ENCODE measurements around the gene KAZALD1. TPM values are rescaled to one million over a fixed set of nuclear protein-coding genes. Genes with fewer than 3 reads are reported as not detected.
A peak's percentile ranks its signal among the peaks of the same experiment; 100 is the strongest.

KAZALD1 gene
- polyA plus RNA-seq, 2 of the 4 experiments (the other 2 are of a cell fraction), result 4.3 to 4.5 TPM

DNA sequence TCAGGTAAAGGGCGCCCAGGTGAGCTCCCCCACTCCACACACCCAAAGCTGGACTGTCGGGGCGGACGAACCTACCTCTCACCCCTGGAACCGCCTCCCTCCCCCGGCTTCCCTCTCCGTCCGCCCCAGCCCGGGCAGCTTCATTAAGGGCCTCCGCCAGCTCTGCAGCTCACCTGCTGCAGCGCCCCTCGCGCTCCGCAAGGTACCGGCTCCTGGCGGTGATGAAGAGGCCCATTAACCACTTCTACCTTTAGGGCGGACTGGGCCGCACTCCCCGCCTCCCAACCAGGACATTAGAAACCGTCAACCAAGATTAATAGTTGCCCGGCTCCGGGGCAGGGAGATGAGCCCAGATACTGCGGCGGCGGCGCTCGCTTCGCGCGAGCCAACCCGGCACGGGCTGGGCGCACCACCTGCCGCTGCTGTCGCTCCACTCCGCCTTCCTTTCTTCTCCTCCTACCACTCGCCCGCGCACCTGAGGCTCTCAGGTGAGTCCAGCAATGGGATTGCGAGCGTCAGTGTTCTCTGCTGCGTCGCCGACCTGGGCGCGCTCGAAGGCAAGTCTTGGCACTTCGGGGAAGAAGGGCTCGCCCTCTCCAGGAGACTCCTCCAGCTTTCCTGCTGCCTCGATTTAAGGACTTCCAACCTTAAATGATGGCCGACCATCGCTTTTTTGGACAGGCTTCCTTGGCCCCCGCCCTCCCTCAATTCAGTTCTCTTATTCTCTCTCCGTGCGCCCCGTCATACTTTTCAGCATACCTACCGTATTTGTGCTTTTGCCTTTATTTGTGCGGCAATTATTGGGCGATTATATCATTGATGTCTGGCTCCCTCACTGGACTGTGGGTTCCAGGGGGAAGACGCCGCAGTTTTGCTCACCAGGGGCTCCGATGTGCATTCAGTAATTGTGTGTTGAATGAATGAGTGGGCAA lies 13.6 kb upstream of the KAZALD1 start:
- no peak for FAIRE-seq
- H3K9me3 ChIP-seq, result no peaks in the 10 kb centered on the region
- H3K27ac ChIP-seq, result no peak overlapping the region
- ChIA-PET CTCF (interaction anchor here (0.5 to 65.1 kb wide), 4 partner anchors 5 to 528 kb away, joined by 3 to 2364 read pairs (median 1184); partner anchors contain the start of genes KAZALD1, LZTS2, PDZD7 and SFXN3), POLR2A (no interaction called here)
- no peak for DNase-seq (ENCODE audit: low read depth in 1 of 2, low spot score in 1 of 2)
- H3K4me3 ChIP-seq, result no peak overlapping the region
- no peak overlapping the region for H3K4me2 ChIP-seq
- ATAC-seq, result no peak
- WGBS (ENCODE audit: missing lambda C conversion rate), result 91% methylated on average over 61 of the region's 62 CpGs
- TF ChIP-seq, protein P1, sequence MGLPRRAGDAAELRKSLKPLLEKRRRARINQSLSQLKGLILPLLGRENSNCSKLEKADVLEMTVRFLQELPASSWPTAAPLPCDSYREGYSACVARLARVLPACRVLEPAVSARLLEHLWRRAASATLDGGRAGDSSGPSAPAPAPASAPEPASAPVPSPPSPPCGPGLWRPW (IDR thresholded peaks at IDR 0.05), result no peak
- no peak for TF ChIP-seq MAFK (IDR thresholded peaks at IDR 0.05; ENCODE audit: partially characterized antibody)
- no peak for TF ChIP-seq RCOR1 (IDR thresholded peaks at IDR 0.05; ENCODE audit: low read depth, low read length)
- TF ChIP-seq CHD4 (IDR thresholded peaks at IDR 0.05; ENCODE audit: borderline replicate concordance), result no peak
- TF ChIP-seq GATA3 (IDR thresholded peaks at IDR 0.05; ENCODE audit: borderline replicate concordance), result no peak
- no peak for TF ChIP-seq PHF8 (IDR thresholded peaks at IDR 0.05; ENCODE audit: borderline replicate concordance, low read depth)
- TF ChIP-seq ZFP36 (IDR thresholded peaks at IDR 0.05; ENCODE audit: borderline replicate concordance, partially characterized antibody), result no peak
- TF ChIP-seq, protein P2, sequence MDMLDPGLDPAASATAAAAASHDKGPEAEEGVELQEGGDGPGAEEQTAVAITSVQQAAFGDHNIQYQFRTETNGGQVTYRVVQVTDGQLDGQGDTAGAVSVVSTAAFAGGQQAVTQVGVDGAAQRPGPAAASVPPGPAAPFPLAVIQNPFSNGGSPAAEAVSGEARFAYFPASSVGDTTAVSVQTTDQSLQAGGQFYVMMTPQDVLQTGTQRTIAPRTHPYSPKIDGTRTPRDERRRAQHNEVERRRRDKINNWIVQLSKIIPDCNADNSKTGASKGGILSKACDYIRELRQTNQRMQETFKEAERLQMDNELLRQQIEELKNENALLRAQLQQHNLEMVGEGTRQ (IDR thresholded peaks at IDR 0.05), result no peak
- no peak for TF ChIP-seq RARB (CRISPR knock-in tag; IDR thresholded peaks at IDR 0.05)
- peaks cover 31% of the 10 kb centered on the region for H3K4me1 ChIP-seq

DNA sequence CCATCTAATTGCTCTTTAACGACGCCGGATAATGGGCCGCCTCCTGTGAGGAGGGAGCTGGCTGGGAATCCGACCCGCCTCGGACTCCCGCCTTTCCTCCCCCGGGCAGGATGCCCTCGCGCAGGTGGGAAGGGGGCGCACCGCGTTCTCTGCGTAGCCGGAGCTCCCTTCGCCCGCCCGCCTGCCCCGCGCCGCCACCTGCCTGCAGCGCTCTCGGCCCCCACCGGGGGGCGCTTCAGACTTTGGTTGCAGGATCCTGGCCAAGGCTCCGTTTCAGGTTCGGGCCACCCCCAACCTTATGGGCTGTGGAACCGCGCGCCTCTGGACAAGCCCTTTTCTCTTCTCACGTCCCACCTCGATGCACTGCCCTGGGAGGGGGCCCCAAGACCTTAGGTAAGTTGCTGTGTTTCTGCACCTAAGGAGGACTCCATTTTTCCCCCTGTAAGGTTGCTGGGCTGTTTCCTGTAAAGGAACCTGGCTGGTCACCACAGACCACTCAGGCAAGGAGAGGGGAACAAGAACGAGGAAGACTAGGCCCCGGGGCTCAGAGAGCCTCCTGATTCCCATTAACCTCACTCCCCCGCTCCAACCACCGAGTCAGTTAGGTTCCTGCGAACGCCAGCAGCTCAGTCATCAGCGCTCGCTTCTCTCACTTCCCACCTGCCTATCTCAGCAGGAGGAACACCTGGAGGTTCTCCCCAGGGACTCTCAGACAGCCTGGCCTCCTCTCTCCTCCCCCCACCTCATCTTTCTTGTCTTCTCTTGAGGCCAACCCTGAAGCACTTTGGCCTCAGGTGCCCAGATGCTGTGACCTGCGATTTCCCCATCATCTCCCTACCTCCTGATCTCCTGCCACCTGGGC lies 11.3 kb upstream of the KAZALD1 start:
- FAIRE-seq (no peak), ATAC-seq (peak; percentile 83 to 93), DNase-seq (ENCODE audit: low read depth in 1 of 2, low spot score in 1 of 2) (peak in 1 of 2 experiments; percentile 50)
- 24% methylated on average over 28 of the region's 42 CpGs for WGBS (ENCODE audit: missing lambda C conversion rate)
- H3K4me2 ChIP-seq, result peak overlapping the region; percentile 95
- H3K4me1 ChIP-seq, result peaks cover 24% of the 10 kb centered on the region
- H3K4me3 ChIP-seq, result peak overlapping the region; percentile 37
- H3K9me3 ChIP-seq, result no peaks in the 10 kb centered on the region
- H3K27ac ChIP-seq, result peak overlapping the region; percentile 60 to 81; a peak in 5 of 6 replicates
- TF ChIP-seq ZNF302 (CRISPR knock-in tag; IDR thresholded peaks at IDR 0.05) (no peak), PHF8 (IDR thresholded peaks at IDR 0.05; ENCODE audit: borderline replicate concordance, low read depth) (no peak), FOXS1 (CRISPR knock-in tag; IDR thresholded peaks at IDR 0.05) (no peak), SMC3 (IDR thresholded peaks at IDR 0.05) (peak; percentile 71), POLR2AphosphoS2 (conservative IDR thresholded peaks at IDR 0.05; ENCODE audit: low read length) (no peak), RAD21 (conservative IDR thresholded peaks at IDR 0.05 in 1 of 2, IDR thresholded peaks at IDR 0.05 in 1 of 2) (peak; percentile 56 to 70), EHF (CRISPR knock-in tag; IDR thresholded peaks at IDR 0.05) (no peak), FOSB (CRISPR knock-in tag; IDR thresholded peaks at IDR 0.05) (no peak), RNF2 (IDR thresholded peaks at IDR 0.05; ENCODE audit: borderline replicate concordance, low read depth) (no peak), CBX8 (IDR thresholded peaks at IDR 0.05) (no peak), HEYL (CRISPR knock-in tag; IDR thresholded peaks at IDR 0.05) (no peak)
- TF ChIP-seq, protein P3, sequence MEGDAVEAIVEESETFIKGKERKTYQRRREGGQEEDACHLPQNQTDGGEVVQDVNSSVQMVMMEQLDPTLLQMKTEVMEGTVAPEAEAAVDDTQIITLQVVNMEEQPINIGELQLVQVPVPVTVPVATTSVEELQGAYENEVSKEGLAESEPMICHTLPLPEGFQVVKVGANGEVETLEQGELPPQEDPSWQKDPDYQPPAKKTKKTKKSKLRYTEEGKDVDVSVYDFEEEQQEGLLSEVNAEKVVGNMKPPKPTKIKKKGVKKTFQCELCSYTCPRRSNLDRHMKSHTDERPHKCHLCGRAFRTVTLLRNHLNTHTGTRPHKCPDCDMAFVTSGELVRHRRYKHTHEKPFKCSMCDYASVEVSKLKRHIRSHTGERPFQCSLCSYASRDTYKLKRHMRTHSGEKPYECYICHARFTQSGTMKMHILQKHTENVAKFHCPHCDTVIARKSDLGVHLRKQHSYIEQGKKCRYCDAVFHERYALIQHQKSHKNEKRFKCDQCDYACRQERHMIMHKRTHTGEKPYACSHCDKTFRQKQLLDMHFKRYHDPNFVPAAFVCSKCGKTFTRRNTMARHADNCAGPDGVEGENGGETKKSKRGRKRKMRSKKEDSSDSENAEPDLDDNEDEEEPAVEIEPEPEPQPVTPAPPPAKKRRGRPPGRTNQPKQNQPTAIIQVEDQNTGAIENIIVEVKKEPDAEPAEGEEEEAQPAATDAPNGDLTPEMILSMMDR (IDR thresholded peaks at IDR 0.05), result peak; percentile 78
- TF ChIP-seq, protein P4, sequence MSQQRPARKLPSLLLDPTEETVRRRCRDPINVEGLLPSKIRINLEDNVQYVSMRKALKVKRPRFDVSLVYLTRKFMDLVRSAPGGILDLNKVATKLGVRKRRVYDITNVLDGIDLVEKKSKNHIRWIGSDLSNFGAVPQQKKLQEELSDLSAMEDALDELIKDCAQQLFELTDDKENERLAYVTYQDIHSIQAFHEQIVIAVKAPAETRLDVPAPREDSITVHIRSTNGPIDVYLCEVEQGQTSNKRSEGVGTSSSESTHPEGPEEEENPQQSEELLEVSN (IDR thresholded peaks at IDR 0.05; ENCODE audit: borderline replicate concordance, low read depth), result peak; percentile 65
- TF ChIP-seq, protein P5, sequence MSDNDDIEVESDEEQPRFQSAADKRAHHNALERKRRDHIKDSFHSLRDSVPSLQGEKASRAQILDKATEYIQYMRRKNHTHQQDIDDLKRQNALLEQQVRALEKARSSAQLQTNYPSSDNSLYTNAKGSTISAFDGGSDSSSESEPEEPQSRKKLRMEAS (IDR thresholded peaks at IDR 0.05), result 0 out of 2 replicates have a peak, but pooled peaks have one; percentile 37
- ChIA-PET POLR2A (interaction anchor here (0.6 to 3.6 kb wide), 5 partner anchors 10 to 92 kb away, joined by 3 to 14 read pairs (median 3); partner anchors contain the start of gene KAZALD1), CTCF (interaction anchor here (0.6 to 65.1 kb wide), 18 partner anchors 7 to 747 kb away, joined by 3 to 2364 read pairs (median 4); partner anchors contain the start of genes KAZALD1, LZTS2, PDZD7 and SFXN3)
